Omental fat pad (tissue), 4 donors: ENCODE data around the gene NUP43. TPM values are rescaled to one million over a fixed set of nuclear protein-coding genes. Genes with fewer than 3 reads are reported as not detected.

Experiments
- ATAC-seq: fragments of 150-250 bp; one replicate; pipeline ENCODE4 v1.9.1; 2016; ENCODE audit warnings: mild to moderate bottlenecking, moderate library complexity; ENCODE audit not compliant: low FRiP score
- DNase-seq: peaks from one replicate; pipeline ENCODE4 v3.0.0-alpha.2; 2019; ENCODE audit warnings: low spot score
- total RNA-seq, 4 donors: library from RNA; depleted of rRNA; stranded (reverse); fragments of >200 nt; gene quantifications; one replicate each; pipeline ENCODE4 v1.1.0, GENCODE V29; 2016
- TF ChIP-seq, protein P1 (sequence below), 3 donors: fragments of 450-650 bp; IDR thresholded peaks; one replicate each; pipeline ENCODE4 v1.5.1; 2016 to 2017; ENCODE audit warnings: antibody characterized with exemption in 3 of 3, mild to moderate bottlenecking in 3 of 3, moderate library complexity in 2 of 3

Gene NUP43
- total RNA-seq, 4 donors from 2014 or later, result 10.5 to 22.7 (median 12.9) TPM

DNA sequence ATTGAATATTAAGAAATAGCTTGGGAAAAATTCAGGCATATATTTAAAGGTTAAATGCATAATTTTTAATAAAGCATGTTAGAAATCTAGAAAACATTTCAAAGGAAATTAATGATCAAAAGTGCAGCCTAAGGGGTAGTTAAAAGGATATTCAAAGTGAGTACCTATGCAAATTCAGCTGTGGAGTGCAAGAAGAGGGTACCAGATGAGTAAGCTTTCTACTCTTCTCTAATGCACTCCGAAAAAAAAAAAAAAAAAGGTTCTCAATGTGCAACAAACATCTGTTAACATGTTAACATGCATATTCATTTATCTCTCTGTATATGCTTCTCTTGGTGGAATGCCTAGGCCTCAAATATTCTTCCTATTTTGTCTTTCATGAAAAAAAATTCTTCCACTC, 65.8 kb downstream of the NUP43 start:
- ATAC-seq (no peak), DNase-seq (no peak)
- TF ChIP-seq, protein P1, sequence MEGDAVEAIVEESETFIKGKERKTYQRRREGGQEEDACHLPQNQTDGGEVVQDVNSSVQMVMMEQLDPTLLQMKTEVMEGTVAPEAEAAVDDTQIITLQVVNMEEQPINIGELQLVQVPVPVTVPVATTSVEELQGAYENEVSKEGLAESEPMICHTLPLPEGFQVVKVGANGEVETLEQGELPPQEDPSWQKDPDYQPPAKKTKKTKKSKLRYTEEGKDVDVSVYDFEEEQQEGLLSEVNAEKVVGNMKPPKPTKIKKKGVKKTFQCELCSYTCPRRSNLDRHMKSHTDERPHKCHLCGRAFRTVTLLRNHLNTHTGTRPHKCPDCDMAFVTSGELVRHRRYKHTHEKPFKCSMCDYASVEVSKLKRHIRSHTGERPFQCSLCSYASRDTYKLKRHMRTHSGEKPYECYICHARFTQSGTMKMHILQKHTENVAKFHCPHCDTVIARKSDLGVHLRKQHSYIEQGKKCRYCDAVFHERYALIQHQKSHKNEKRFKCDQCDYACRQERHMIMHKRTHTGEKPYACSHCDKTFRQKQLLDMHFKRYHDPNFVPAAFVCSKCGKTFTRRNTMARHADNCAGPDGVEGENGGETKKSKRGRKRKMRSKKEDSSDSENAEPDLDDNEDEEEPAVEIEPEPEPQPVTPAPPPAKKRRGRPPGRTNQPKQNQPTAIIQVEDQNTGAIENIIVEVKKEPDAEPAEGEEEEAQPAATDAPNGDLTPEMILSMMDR (IDR thresholded peaks at IDR 0.05), result no peak

Other genes starting within 250 kb of the NUP43 start
- gene PPIL4, start 200.5 kb downstream of the NUP43 start, total RNA-seq, result 10 to 100 TPM; 21.7 to 41.4 (median 30.7) TPM
- gene GINM1, start 180.2 kb downstream of the NUP43 start, total RNA-seq, result 10 to 100 TPM; 45.2 to 64.8 (median 54.4) TPM
- 10 to 100 TPM; 15.4 to 30.4 (median 18.7) TPM for gene KATNA1, start 97.8 kb downstream of the NUP43 start, total RNA-seq
- gene LATS1, start 28.4 kb downstream of the NUP43 start, total RNA-seq, result 10 to 100 TPM; 18.8 to 39.2 (median 26.3) TPM
- gene PCMT1, start 3.2 kb upstream of the NUP43 start, total RNA-seq, result 100 to 1,000 TPM in 2 of 4 donors, 10 to 100 TPM in 2; 89.7 to 108 (median 102) TPM
- gene LRP11, start 117.8 kb upstream of the NUP43 start, total RNA-seq, result 10 to 100 TPM; 30.5 to 39.4 (median 33.5) TPM
- gene RAET1E, start 151.6 kb upstream of the NUP43 start, total RNA-seq, result 10 to 100 TPM in 1 of 4 donors, 1 to 10 TPM in 3; 1.4 to 17.5 (median 2.7) TPM
- gene RAET1G, start 176.6 kb upstream of the NUP43 start, total RNA-seq, result 10 to 100 TPM in 2 of 4 donors, 1 to 10 TPM in 1, not detected in 1; 3.6 to 19.5 (median 10.8) TPM
- gene ULBP2, start 195.5 kb upstream of the NUP43 start, total RNA-seq, result 1 to 10 TPM in 3 of 4 donors, not detected in 1; 1.1 to 2.5 (median 1.2) TPM
- gene ULBP1, start 217.4 kb upstream of the NUP43 start, total RNA-seq, result under 1 TPM in 2 of 4 donors, not detected in 2; 0.25 to 0.37 TPM